Urinary bladder (tissue), 4 donors: Measurements from ENCODE around the gene CRBN. TPM values are rescaled to one million over a fixed set of nuclear protein-coding genes. Genes with fewer than 3 reads are reported as not detected.

Source experiments
- DNase-seq: peaks from one replicate; pipeline ENCODE4 v3.0.0-alpha.2; 2015; ENCODE audit errors: extremely low spot score
- H3K27ac ChIP-seq: one replicate; pipeline ENCODE4 v1.5.1; 2013; ENCODE audit warnings: low read depth, mild to moderate bottlenecking, moderate library complexity
- H3K36me3 ChIP-seq: one replicate; pipeline ENCODE4 v1.6.1; 2013; ENCODE audit warnings: mild to moderate bottlenecking, moderate library complexity; ENCODE audit not compliant: insufficient read depth
- H3K4me1 ChIP-seq: one replicate; pipeline ENCODE4 v1.6.1; 2013; ENCODE audit warnings: mild to moderate bottlenecking, moderate library complexity; ENCODE audit not compliant: insufficient read depth
- H3K4me3 ChIP-seq: one replicate; pipeline ENCODE4 v1.5.1; 2013; ENCODE audit warnings: low read depth, low read length
- WGBS: extraction: QIAGEN DNeasy Blood & Tissue Kit; methylation state at CpG from one replicate; pipeline ENCODE4 v1.1.7; 2013; 5-methylcytosine and 5-hydroxymethylcytosine counted together
- polyA plus RNA-seq: library from polyadenylated mRNA; stranded (reverse); fragments of 200-250 nt; gene quantifications from one replicate; pipeline ENCODE4 v1.2.3, GENCODE V29; 2013
- total RNA-seq: library from RNA; depleted of rRNA; stranded (reverse); fragments of >200 nt; gene quantifications from one replicate; pipeline ENCODE4 v1.2.3, GENCODE V29; 2014
- donor health status: healthy with polysubstance abuse.
- donor health status: healthy.

The CRBN gene
- total and polyA plus RNA-seq, 2 donors: 36.7 to 154 TPM

- Histone ChIP-seq H3K4me3 (no peak overlapping the region), H3K36me3 (no peaks in the 10 kb centered on the region), H3K27ac (no peak overlapping the region), H3K4me1 (no peaks in the 10 kb centered on the region)
- DNase-seq: no peak
- WGBS: 62% methylated on average over 2 of the region's 2 CpGs
Measured at GRCh38 chr3:3117651-3118050, 61.8 kb downstream of the CRBN start.

- no peaks in the 10 kb centered on the region for H3K36me3 ChIP-seq
- no peak overlapping the region for H3K27ac ChIP-seq
- no peak for DNase-seq
- no peaks in the 10 kb centered on the region for H3K4me1 ChIP-seq
- 74% methylated on average over 4 of the region's 4 CpGs for WGBS
- H3K4me3 ChIP-seq: no peak overlapping the region
Measured at GRCh38 chr3:3113042-3113709, 66.3 kb downstream of the CRBN start.

- no peak overlapping the region for H3K27ac ChIP-seq
- no peaks in the 10 kb centered on the region for H3K36me3 ChIP-seq
- WGBS: 62% methylated on average over 7 of the region's 7 CpGs
- H3K4me1 ChIP-seq: no peaks in the 10 kb centered on the region
- DNase-seq: no peak
- no peak overlapping the region for H3K4me3 ChIP-seq
Measured at GRCh38 chr3:3110749-3111361, 68.6 kb downstream of the CRBN start.

- no peaks in the 10 kb centered on the region for H3K36me3 ChIP-seq
- H3K27ac ChIP-seq: no peak within 1 kb of the TSS
- 40% methylated on average over 4 of the region's 4 CpGs for WGBS
- DNase-seq: no peak
- no peaks in the 10 kb centered on the region for H3K4me1 ChIP-seq
- H3K4me3 ChIP-seq: no peak within 1 kb of the TSS
Measured at GRCh38 chr3:3110299-3110630, 69.2 kb downstream of the CRBN start, which contains the start of gene IL5RA. TSS of gene IL5RA (minus strand) at chr3:3110374. CDS start at chr3:3104984, 5,390 bp downstream.

- Histone ChIP-seq H3K36me3 (no peaks in the 10 kb centered on the region), H3K27ac (no peak overlapping the region), H3K4me1 (no peaks in the 10 kb centered on the region), H3K4me3 (no peak overlapping the region)
- WGBS: 47% methylated on average over 11 of the region's 11 CpGs
- DNase-seq: no peak
Measured at GRCh38 chr3:3109407-3110298, 69.8 kb downstream of the CRBN start.

GRCh38 chr3:3107858-3108257 lies 71.6 kb downstream of the CRBN start:
- Histone ChIP-seq H3K4me3 (no peak overlapping the region), H3K27ac (no peak overlapping the region), H3K4me1 (no peaks in the 10 kb centered on the region), H3K36me3 (no peaks in the 10 kb centered on the region)
- no peak for DNase-seq
- WGBS: 63% methylated on average over 3 of the region's 3 CpGs

GRCh38 chr3:3107181-3107580 lies 72.3 kb downstream of the CRBN start:
- Histone ChIP-seq H3K27ac (no peak overlapping the region), H3K4me1 (no peaks in the 10 kb centered on the region), H3K4me3 (no peak overlapping the region), H3K36me3 (no peaks in the 10 kb centered on the region)
- no peak for DNase-seq
- 97% methylated on average over 3 of the region's 3 CpGs for WGBS

GRCh38 chr3:3105815-3106214 lies 73.7 kb downstream of the CRBN start:
- no peak for DNase-seq
- no peak overlapping the region for H3K27ac ChIP-seq
- H3K4me1 ChIP-seq: no peaks in the 10 kb centered on the region
- WGBS: 63% methylated on average over 4 of the region's 4 CpGs
- H3K36me3 ChIP-seq: no peaks in the 10 kb centered on the region
- H3K4me3 ChIP-seq: no peak overlapping the region

GRCh38 chr3:3105246-3105645 lies 74.2 kb downstream of the CRBN start:
- Histone ChIP-seq H3K36me3 (no peaks in the 10 kb centered on the region), H3K4me3 (no peak overlapping the region), H3K27ac (no peak overlapping the region), H3K4me1 (no peaks in the 10 kb centered on the region)
- DNase-seq: no peak
- WGBS: 92% methylated on average over 3 of the region's 3 CpGs

- 88% methylated on average over 6 of the region's 6 CpGs for WGBS
- Histone ChIP-seq H3K4me3 (no peak overlapping the region), H3K4me1 (no peaks in the 10 kb centered on the region), H3K36me3 (no peaks in the 10 kb centered on the region), H3K27ac (no peak overlapping the region)
- DNase-seq: no peak
Measured at GRCh38 chr3:3102751-3103150, 76.7 kb downstream of the CRBN start.

GRCh38 chr3:3101660-3102458 lies 77.6 kb downstream of the CRBN start:
- 87% methylated on average over 6 of the region's 6 CpGs for WGBS
- Histone ChIP-seq H3K4me1 (no peaks in the 10 kb centered on the region), H3K4me3 (no peak overlapping the region), H3K36me3 (no peaks in the 10 kb centered on the region), H3K27ac (no peak overlapping the region)
- DNase-seq: no peak
